HUES6 (cell line): ENCODE data around the gene SLC7A14.

Source experiments
- H3K27ac ChIP-seq: 2 replicates; pipeline ENCODE4 v1.7.0; 2013; ENCODE audit warnings: low read depth, mild to moderate bottlenecking, low read length, inconsistent platforms
- H3K27me3 ChIP-seq: 2 replicates; pipeline ENCODE4 v1.6.1; 2013; ENCODE audit warnings: low read length; ENCODE audit not compliant: control insufficient read depth, insufficient read depth
- H3K36me3 ChIP-seq: 2 replicates; pipeline ENCODE4 v1.6.1; 2013; ENCODE audit warnings: low read length; ENCODE audit not compliant: control insufficient read depth, insufficient read depth
- H3K4me1 ChIP-seq: 2 replicates; pipeline ENCODE4 v1.6.1; 2013; ENCODE audit warnings: low read length; ENCODE audit not compliant: control insufficient read depth, insufficient read depth
- H3K4me3 ChIP-seq: 2 replicates; pipeline ENCODE4 v1.5.1; 2013; ENCODE audit warnings: low read depth, low read length
- H3K9ac ChIP-seq: one replicate; pipeline ENCODE4 v1.6.1; 2013; ENCODE audit warnings: mild to moderate bottlenecking, low read length
- H3K9me3 ChIP-seq: 2 replicates; pipeline ENCODE4 v1.6.1; 2013; ENCODE audit warnings: low read depth, low read length; ENCODE audit not compliant: control insufficient read depth, insufficient read depth

SLC7A14 gene

GRCh38 chr3:170448584-170448983 is 137.3 kb downstream of the SLC7A14 start:
- no peaks in the 10 kb centered on the region for H3K9me3 ChIP-seq
- no peak overlapping the region for H3K27ac ChIP-seq
- H3K27me3 ChIP-seq, result no peaks in the 10 kb centered on the region
- H3K36me3 ChIP-seq, result no peaks in the 10 kb centered on the region
- H3K9ac ChIP-seq, result no peak overlapping the region
- no peaks in the 10 kb centered on the region for H3K4me1 ChIP-seq
- H3K4me3 ChIP-seq, result no peak overlapping the region

- no peaks in the 10 kb centered on the region for H3K36me3 ChIP-seq
- H3K27me3 ChIP-seq, result no peaks in the 10 kb centered on the region
- H3K9me3 ChIP-seq, result no peaks in the 10 kb centered on the region
- no peak overlapping the region for H3K9ac ChIP-seq
- no peak overlapping the region for H3K27ac ChIP-seq
- no peaks in the 10 kb centered on the region for H3K4me1 ChIP-seq
- no peak overlapping the region for H3K4me3 ChIP-seq
Observed at GRCh38 chr3:170443457-170443856, 142.4 kb downstream of the SLC7A14 start.

GRCh38 chr3:170442947-170443346 is 142.9 kb downstream of the SLC7A14 start:
- H3K4me1 ChIP-seq, result peaks cover 5% of the 10 kb centered on the region; the same call in 1 of the 2 replicates
- no peaks in the 10 kb centered on the region for H3K9me3 ChIP-seq
- no peaks in the 10 kb centered on the region for H3K27me3 ChIP-seq
- H3K36me3 ChIP-seq, result no peaks in the 10 kb centered on the region
- no peak overlapping the region for H3K9ac ChIP-seq
- H3K4me3 ChIP-seq, result no peak overlapping the region
- no peak overlapping the region for H3K27ac ChIP-seq

GRCh38 chr3:170441412-170441811 is 144.5 kb downstream of the SLC7A14 start:
- H3K4me3 ChIP-seq, result no peak overlapping the region
- no peak overlapping the region for H3K9ac ChIP-seq
- peaks cover 9% of the 10 kb centered on the region; the same call in 1 of the 2 replicates for H3K4me1 ChIP-seq
- H3K36me3 ChIP-seq, result no peaks in the 10 kb centered on the region
- no peaks in the 10 kb centered on the region for H3K9me3 ChIP-seq
- H3K27ac ChIP-seq, result no peak overlapping the region
- no peaks in the 10 kb centered on the region for H3K27me3 ChIP-seq

- Histone ChIP-seq H3K36me3 (peaks cover 5% of the 10 kb centered on the region; the same call in 1 of the 2 replicates), H3K4me1 (peaks cover 9% of the 10 kb centered on the region; the same call in 1 of the 2 replicates), H3K4me3 (no peak overlapping the region), H3K27ac (no peak overlapping the region), H3K9me3 (no peaks in the 10 kb centered on the region), H3K27me3 (no peaks in the 10 kb centered on the region), H3K9ac (no peak overlapping the region)
Observed at GRCh38 chr3:170440344-170440743, 145.5 kb downstream of the SLC7A14 start.

GRCh38 chr3:170438836-170439235 is 147.0 kb downstream of the SLC7A14 start:
- H3K4me1 ChIP-seq, result peaks cover 9% of the 10 kb centered on the region; the same call in 1 of the 2 replicates
- no peak overlapping the region for H3K27ac ChIP-seq

GRCh38 chr3:170437696-170438407 is 148.0 kb downstream of the SLC7A14 start:
- Histone ChIP-seq H3K9ac (no peak overlapping the region), H3K27me3 (no peaks in the 10 kb centered on the region), H3K9me3 (no peaks in the 10 kb centered on the region), H3K4me1 (peaks cover 9% of the 10 kb centered on the region; the same call in 1 of the 2 replicates), H3K4me3 (no peak overlapping the region), H3K36me3 (peaks cover 17% of the 10 kb centered on the region; the same call in 1 of the 2 replicates), H3K27ac (no peak overlapping the region)

More at GRCh38 chr3:170438836-170439235, 147.0 kb downstream of the SLC7A14 start:
- H3K9ac ChIP-seq, result no peak overlapping the region
- H3K36me3 ChIP-seq, result peaks cover 13% of the 10 kb centered on the region; the same call in 1 of the 2 replicates
- no peak overlapping the region for H3K4me3 ChIP-seq
- H3K27me3 ChIP-seq, result no peaks in the 10 kb centered on the region
- H3K9me3 ChIP-seq, result no peaks in the 10 kb centered on the region

- no peaks in the 10 kb centered on the region for H3K27me3 ChIP-seq
- no peak overlapping the region for H3K27ac ChIP-seq
- H3K4me3 ChIP-seq, result no peak overlapping the region
- H3K36me3 ChIP-seq, result peaks cover 21% of the 10 kb centered on the region; the same call in 1 of the 2 replicates
- H3K4me1 ChIP-seq, result peaks cover 9% of the 10 kb centered on the region; the same call in 1 of the 2 replicates
- H3K9me3 ChIP-seq, result no peaks in the 10 kb centered on the region
- no peak overlapping the region for H3K9ac ChIP-seq
Observed at GRCh38 chr3:170437176-170437575, 148.7 kb downstream of the SLC7A14 start.

- Histone ChIP-seq H3K27ac (no peak overlapping the region), H3K27me3 (no peaks in the 10 kb centered on the region), H3K4me1 (peaks cover 9% of the 10 kb centered on the region; the same call in 1 of the 2 replicates), H3K36me3 (peaks cover 22% of the 10 kb centered on the region; the same call in 1 of the 2 replicates), H3K9ac (no peak overlapping the region), H3K9me3 (no peaks in the 10 kb centered on the region), H3K4me3 (no peak overlapping the region)
Observed at GRCh38 chr3:170436697-170437096, 149.2 kb downstream of the SLC7A14 start.

- Histone ChIP-seq H3K4me3 (no peak overlapping the region), H3K36me3 (peaks cover 22% of the 10 kb centered on the region; the same call in 1 of the 2 replicates), H3K9me3 (no peaks in the 10 kb centered on the region), H3K9ac (peak overlapping the region; percentile 13), H3K27me3 (no peaks in the 10 kb centered on the region), H3K27ac (no peak overlapping the region), H3K4me1 (no peaks in the 10 kb centered on the region)
Observed at GRCh38 chr3:170432416-170432815, 153.5 kb downstream of the SLC7A14 start.

GRCh38 chr3:170431054-170431453 is 154.8 kb downstream of the SLC7A14 start:
- H3K36me3 ChIP-seq, result peaks cover 26% of the 10 kb centered on the region; the same call in 1 of the 2 replicates
- no peaks in the 10 kb centered on the region for H3K27me3 ChIP-seq
- no peak overlapping the region for H3K9ac ChIP-seq
- no peak overlapping the region for H3K4me3 ChIP-seq
- no peak overlapping the region for H3K27ac ChIP-seq
- H3K4me1 ChIP-seq, result 0 out of 2 replicates have a peak, but pooled peaks cover 4% of the 10 kb centered on the region
- no peaks in the 10 kb centered on the region for H3K9me3 ChIP-seq
